ENCODE measurements around the gene STON2.

GRCh38 chr14:81343701-81344100, 56.4 kb downstream of the STON2 start:
- no peak for TF ChIP-seq EZH2 (IDR thresholded peaks at IDR 0.05; ENCODE audit: borderline replicate concordance, low read depth, low read length, poor library complexity, severe bottlenecking)
- TF ChIP-seq, protein P1, sequence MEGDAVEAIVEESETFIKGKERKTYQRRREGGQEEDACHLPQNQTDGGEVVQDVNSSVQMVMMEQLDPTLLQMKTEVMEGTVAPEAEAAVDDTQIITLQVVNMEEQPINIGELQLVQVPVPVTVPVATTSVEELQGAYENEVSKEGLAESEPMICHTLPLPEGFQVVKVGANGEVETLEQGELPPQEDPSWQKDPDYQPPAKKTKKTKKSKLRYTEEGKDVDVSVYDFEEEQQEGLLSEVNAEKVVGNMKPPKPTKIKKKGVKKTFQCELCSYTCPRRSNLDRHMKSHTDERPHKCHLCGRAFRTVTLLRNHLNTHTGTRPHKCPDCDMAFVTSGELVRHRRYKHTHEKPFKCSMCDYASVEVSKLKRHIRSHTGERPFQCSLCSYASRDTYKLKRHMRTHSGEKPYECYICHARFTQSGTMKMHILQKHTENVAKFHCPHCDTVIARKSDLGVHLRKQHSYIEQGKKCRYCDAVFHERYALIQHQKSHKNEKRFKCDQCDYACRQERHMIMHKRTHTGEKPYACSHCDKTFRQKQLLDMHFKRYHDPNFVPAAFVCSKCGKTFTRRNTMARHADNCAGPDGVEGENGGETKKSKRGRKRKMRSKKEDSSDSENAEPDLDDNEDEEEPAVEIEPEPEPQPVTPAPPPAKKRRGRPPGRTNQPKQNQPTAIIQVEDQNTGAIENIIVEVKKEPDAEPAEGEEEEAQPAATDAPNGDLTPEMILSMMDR (conservative IDR thresholded peaks at IDR 0.05; ENCODE audit: low read depth, low read length), result no peak

All from A673 (cell line).